HepG2 (cell line): Measurements from ENCODE around the gene ATP8B1. TPM values are rescaled to one million over a fixed set of nuclear protein-coding genes. Genes with fewer than 3 reads are reported as not detected.

Experiments used
- CHD2 ChIP-seq: IDR thresholded peaks from 2 replicates; pipeline ENCODE4 v1.6.1; 2011; ENCODE audit warnings: low read depth, low read length, improper control_type of control experiment
- CTCF ChIP-seq: sonication (generic); formaldehyde crosslinking; IDR thresholded peaks from 2 replicates; pipeline ENCODE4 v1.5.0; 2020; ENCODE audit warnings: mild to moderate bottlenecking, missing genetic modification reagents, moderate library complexity
- DPF2 ChIP-seq: sonication (generic); formaldehyde crosslinking; IDR thresholded peaks from 2 replicates; pipeline ENCODE4 v1.4.0; 2020; ENCODE audit warnings: mild to moderate bottlenecking, low read depth, missing genetic modification reagents, borderline replicate concordance
- JUND ChIP-seq: sonication (generic); formaldehyde crosslinking; IDR thresholded peaks from 2 replicates; pipeline ENCODE4 v1.8.0; 2022; ENCODE audit warnings: mild to moderate bottlenecking, missing genetic modification reagents
- MBD4 ChIP-seq: IDR thresholded peaks from 2 replicates; pipeline ENCODE4 v1.6.1; 2012; ENCODE audit warnings: low read length, inconsistent platforms, borderline replicate concordance
- MXD4 ChIP-seq: IDR thresholded peaks from 2 replicates; pipeline ENCODE4 v1.6.1; 2016; ENCODE audit warnings: mild to moderate bottlenecking, missing biosample characterization, missing genetic modification reagents
- NFE2 ChIP-seq: sonication (generic); formaldehyde crosslinking; IDR thresholded peaks from 2 replicates; pipeline ENCODE4 v1.4.0; 2020; ENCODE audit warnings: missing genetic modification reagents
- POLR2A ChIP-seq, 2 experiments: IDR thresholded peaks; 2 replicates each; pipeline ENCODE4 v1.6.1; 2011; ENCODE audit warnings: low read depth in 2 of 2, low read length in 2 of 2, mild to moderate bottlenecking in 1 of 2, moderate library complexity in 1 of 2; ENCODE audit not compliant: insufficient read depth in 1 of 2
- REL ChIP-seq: sonication (generic); formaldehyde crosslinking; conservative IDR thresholded peaks from 2 replicates; pipeline ENCODE4 v1.8.0; 2022; ENCODE audit warnings: mild to moderate bottlenecking, missing genetic modification reagents, moderate library complexity
- SIN3B ChIP-seq: fragments of 150-350 bp; IDR thresholded peaks from 2 replicates; pipeline ENCODE4 v1.6.1; 2014; ENCODE audit warnings: low read length
- SMAD9 ChIP-seq: sonication (generic); formaldehyde crosslinking; IDR thresholded peaks from 2 replicates; pipeline ENCODE4 v1.5.1; 2020; ENCODE audit warnings: mild to moderate bottlenecking, missing genetic modification reagents
- SMC3 ChIP-seq: IDR thresholded peaks from 2 replicates; pipeline ENCODE4 v1.6.1; 2011; ENCODE audit warnings: low read length, improper control_type of control experiment
- SOX6 ChIP-seq, 2 experiments: fragments of 450-650 bp in 1 of 2; sonication (generic) in 1 of 2; formaldehyde crosslinking in 1 of 2; IDR thresholded peaks; 2 replicates each; pipeline versions ENCODE4 v1.4.0 to v1.6.1; 2017 to 2020; ENCODE audit warnings: antibody characterized with exemption in 1 of 2, mild to moderate bottlenecking in 1 of 2, missing genetic modification reagents in 1 of 2
- TEAD3 ChIP-seq: optimal IDR thresholded peaks from 2 replicates; pipeline ENCODE3; 2016; ENCODE audit warnings: borderline replicate concordance
- TRIM22 ChIP-seq: fragments of 450-650 bp; IDR thresholded peaks from 2 replicates; pipeline ENCODE4 v1.6.1; 2017
- ZBTB25 ChIP-seq: IDR thresholded peaks from 2 replicates; pipeline ENCODE4 v1.6.1; 2018; ENCODE audit warnings: missing genetic modification reagents
- ZBTB8A ChIP-seq: sonication (generic); formaldehyde crosslinking; IDR thresholded peaks from 2 replicates; pipeline ENCODE4 v1.4.0; 2020; ENCODE audit warnings: mild to moderate bottlenecking, low read depth, missing genetic modification reagents, borderline replicate concordance
- ZNF3 ChIP-seq: IDR thresholded peaks from 2 replicates; pipeline ENCODE4 v1.7.0; 2017; ENCODE audit warnings: inconsistent platforms
- ZNF354B ChIP-seq: sonication (generic); formaldehyde crosslinking; IDR thresholded peaks from 2 replicates; pipeline ENCODE4 v1.8.0; 2022; ENCODE audit warnings: mild to moderate bottlenecking, missing genetic modification reagents
- ZNF383 ChIP-seq: sonication (generic); formaldehyde crosslinking; IDR thresholded peaks from 2 replicates; pipeline ENCODE4 v1.4.0; 2020; ENCODE audit warnings: missing genetic modification reagents, mild to moderate bottlenecking, borderline replicate concordance
- ZNF468 ChIP-seq: sonication (generic); formaldehyde crosslinking; IDR thresholded peaks from 2 replicates; pipeline ENCODE4 v1.8.0; 2022; ENCODE audit warnings: mild to moderate bottlenecking, moderate library complexity, missing genetic modification reagents
- ZNF572 ChIP-seq: sonication (generic); formaldehyde crosslinking; IDR thresholded peaks from 2 replicates; pipeline ENCODE4 v1.5.1; 2020; ENCODE audit warnings: mild to moderate bottlenecking, missing genetic modification reagents
- ZNF710 ChIP-seq: sonication (generic); formaldehyde crosslinking; IDR thresholded peaks from 2 replicates; pipeline ENCODE4 v1.5.0; 2020; ENCODE audit warnings: mild to moderate bottlenecking, missing genetic modification reagents, borderline replicate concordance
- ZNF720 ChIP-seq: sonication (generic); formaldehyde crosslinking; IDR thresholded peaks from 2 replicates; pipeline ENCODE4 v1.4.0; 2020; ENCODE audit warnings: missing genetic modification reagents
- ZNF777 ChIP-seq: sonication (generic); formaldehyde crosslinking; IDR thresholded peaks from 2 replicates; pipeline ENCODE4 v1.4.0; 2020; ENCODE audit warnings: missing genetic modification reagents
- ZNF788 ChIP-seq: sonication (generic); formaldehyde crosslinking; IDR thresholded peaks from 2 replicates; pipeline ENCODE4 v1.5.0; 2020; ENCODE audit warnings: mild to moderate bottlenecking, missing genetic modification reagents, borderline replicate concordance
- polyA plus RNA-seq, 8 experiments: library from polyadenylated mRNA; depleted of rRNA in 3 of 8; stranded (reverse) in 7 of 8; unstranded in 1 of 8; fragments of >200 nt; fragmentation: Illumina TruSeq in 4 of 8; extraction: Trizol in 4 of 8; gene quantifications; 2 replicates each; pipeline versions ENCODE4 v1.2.1 to v1.2.3, GENCODE V29; 2011 to 2016; ENCODE audit warnings: low read depth in 4 of 8, missing spikeins in 1 of 8, mixed read lengths in 1 of 8; ENCODE audit not compliant: insufficient read depth in 1 of 8
- total RNA-seq, 5 experiments: library from RNA; depleted of rRNA; stranded (reverse); fragments of >200 nt; fragmentation: Illumina TruSeq; extraction: Trizol; gene quantifications; 2 replicates each; pipeline ENCODE4 v1.2.3, GENCODE V29; 2016; ENCODE audit warnings: low read depth in 1 of 5

ATP8B1 gene
- total and polyA plus RNA-seq, 2 of the 13 experiments (the other 11 are each of a cell fraction or from before 2014, with no cell fraction given): 2.8 to 4.0 TPM

DNA sequence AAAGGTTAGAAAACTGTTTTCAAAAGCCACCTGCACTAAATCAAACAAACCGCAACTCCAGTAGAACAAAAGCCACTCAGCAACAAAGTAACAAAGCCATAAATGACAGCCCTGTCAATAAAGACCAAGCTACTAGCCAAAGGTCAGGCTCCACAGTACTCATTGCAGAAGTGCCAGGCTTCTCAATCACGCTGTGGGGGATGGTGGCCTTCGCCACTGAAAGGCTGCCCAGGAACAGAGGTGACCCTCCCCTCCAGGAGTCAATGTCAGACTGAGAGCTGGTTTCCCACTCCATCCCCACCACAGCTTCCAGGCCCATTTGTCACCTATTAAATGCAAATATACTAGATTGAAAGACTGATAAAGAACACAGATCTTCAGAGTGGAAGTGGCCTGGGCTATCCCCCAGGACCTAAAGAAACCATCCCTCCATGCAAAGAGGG lies 5.9 kb downstream of the ATP8B1 start (continued):
- no peak for TF ChIP-seq MBD4
- no peak for TF ChIP-seq ZNF572 (CRISPR knock-in tag)
- TF ChIP-seq ZNF383 (CRISPR knock-in tag): no peak
- TF ChIP-seq MXD4 (CRISPR knock-in tag): no peak; the same call in 1 of the 2 replicates
- no peak for TF ChIP-seq ZNF354B (CRISPR knock-in tag)
- TF ChIP-seq SOX6 (IDR thresholded peaks at IDR 0.05): no peak
- TF ChIP-seq SOX6 (CRISPR knock-in tag; IDR thresholded peaks at IDR 0.05): peak; percentile 100
- peak; percentile 57 for TF ChIP-seq SMC3
- TF ChIP-seq ZNF468 (CRISPR knock-in tag): no peak
- 0 out of 2 replicates have a peak, but pooled peaks have one; percentile 29 for TF ChIP-seq ZNF777 (CRISPR knock-in tag)
- TF ChIP-seq SMAD9 (CRISPR knock-in tag): no peak
- TF ChIP-seq ZBTB25 (CRISPR knock-in tag): peak; percentile 59; the same call in 1 of the 2 replicates
- TF ChIP-seq POLR2A (IDR thresholded peaks at IDR 0.05; ENCODE audit: insufficient read depth in 1 of 2, low read depth in 2 of 2, low read length in 2 of 2): peak in 1 of 2 experiments; percentile 31; a peak in 1 of 4 replicates
- peak; percentile 83 for TF ChIP-seq TEAD3 (CRISPR knock-in tag)
- peak; percentile 75 for TF ChIP-seq ZNF710 (CRISPR knock-in tag)
- no peak for TF ChIP-seq TRIM22
- TF ChIP-seq CHD2: 0 out of 2 replicates have a peak, but pooled peaks have one; percentile 59
- TF ChIP-seq REL (CRISPR knock-in tag): no peak
- no peak for TF ChIP-seq ZNF788 (CRISPR knock-in tag)
- TF ChIP-seq SIN3B: no peak
- no peak for TF ChIP-seq ZNF3 (CRISPR knock-in tag)
- no peak for TF ChIP-seq ZNF720 (CRISPR knock-in tag)
- TF ChIP-seq NFE2 (CRISPR knock-in tag): no peak
- TF ChIP-seq CTCF (CRISPR knock-in tag): 0 out of 2 replicates have a peak, but pooled peaks have one; percentile 12
- peak; percentile 90 for TF ChIP-seq DPF2 (CRISPR knock-in tag)
- TF ChIP-seq ZBTB8A (CRISPR knock-in tag): no peak
- TF ChIP-seq JUND (CRISPR knock-in tag): no peak
